IMR-90 (cell line): ENCODE data around the gene CD3E. TPM values are rescaled to one million over a fixed set of nuclear protein-coding genes. Genes with fewer than 3 reads are reported as not detected.

Experiments used
- ATAC-seq: fragments of 200-7000 bp; cut with Tn5 transposase; 2 replicates; pipeline ENCODE4 v1.9.1; 2020; ENCODE audit warnings: low read depth, mild to moderate bottlenecking, moderate library complexity
- BruUV-seq: library from RNA; stranded (reverse); fragments of 400-500 nt; replicated peaks from 2 replicates; lab custom pipeline; 2021; lab: Mats Ljungman, UMichigan
- CTCF ChIA-PET: fragments of 300-600 bp; formaldehyde crosslinking; extraction: SDS; loops from one replicate; lab custom pipeline; 2021; ENCODE audit warnings: antibody characterized with exemption; lab: Yijun Ruan, JAX
- POLR2A ChIA-PET: fragments of 300-600 bp; sonication (Branson Sonifier 250); formaldehyde crosslinking; loops from one replicate; lab custom pipeline; 2022; ENCODE audit warnings: antibody characterized with exemption; ENCODE audit not compliant: unreplicated experiment; lab: Charles Lee
- DNase-seq: peaks from one replicate; pipeline ENCODE4 v3.0.0; 2013
- H2AFZ ChIP-seq: replicated peaks from 2 replicates; pipeline ENCODE3; 2013; ENCODE audit warnings: low read length, mild to moderate bottlenecking; ENCODE audit not compliant: poor library complexity
- H2AK5ac ChIP-seq: 2 replicates; pipeline ENCODE4 v1.6.1; 2013; ENCODE audit warnings: low read depth, low read length, inconsistent platforms
- H2AK9ac ChIP-seq: replicated peaks from 2 replicates; pipeline ENCODE3; 2013; ENCODE audit warnings: mild to moderate bottlenecking, low read depth, low read length, moderate library complexity; ENCODE audit not compliant: poor library complexity
- H2BK120ac ChIP-seq: 2 replicates; pipeline ENCODE4 v1.6.1; 2013; ENCODE audit warnings: low read depth, low read length, inconsistent platforms
- H2BK15ac ChIP-seq: 3 replicates; pipeline ENCODE4 v1.6.1; 2013; ENCODE audit warnings: low read depth, low read length, inconsistent platforms
- H2BK20ac ChIP-seq: 2 replicates; pipeline ENCODE4 v1.6.1; 2013; ENCODE audit warnings: low read depth, mild to moderate bottlenecking, inconsistent platforms, low read length, moderate library complexity
- H2BK5ac ChIP-seq: 2 replicates; pipeline ENCODE4 v1.6.1; 2013; ENCODE audit warnings: mild to moderate bottlenecking, low read depth, low read length, inconsistent platforms; ENCODE audit not compliant: poor library complexity, severe bottlenecking
- H3K14ac ChIP-seq: replicated peaks from 2 replicates; pipeline ENCODE4 v1.6.1; 2013; ENCODE audit warnings: low read depth, low read length, inconsistent platforms
- H3K18ac ChIP-seq: 2 replicates; pipeline ENCODE4 v1.6.1; 2013; ENCODE audit warnings: low read depth, low read length, control low read depth
- H3K23ac ChIP-seq: 2 replicates; pipeline ENCODE4 v1.6.1; 2013; ENCODE audit warnings: low read depth, low read length, inconsistent platforms
- H3K27ac ChIP-seq: 2 replicates; pipeline ENCODE4 v1.5.1; 2013; ENCODE audit warnings: mild to moderate bottlenecking, control low read depth, low read length; ENCODE audit not compliant: insufficient read depth
- H3K27me3 ChIP-seq: 2 replicates; pipeline ENCODE4 v1.6.1; 2013; ENCODE audit warnings: low read length; ENCODE audit not compliant: control insufficient read depth, insufficient read depth
- H3K36me3 ChIP-seq: 2 replicates; pipeline ENCODE4 v1.6.1; 2013; ENCODE audit warnings: low read length, mixed read lengths; ENCODE audit not compliant: control insufficient read depth, insufficient read depth
- H3K4ac ChIP-seq: 2 replicates; pipeline ENCODE4 v1.6.1; 2013; ENCODE audit warnings: low read depth, low read length, inconsistent platforms
- H3K4me1 ChIP-seq: 2 replicates; pipeline ENCODE4 v1.6.1; 2013; ENCODE audit warnings: low read length, mixed read lengths; ENCODE audit not compliant: control insufficient read depth, insufficient read depth
- H3K4me2 ChIP-seq: 2 replicates; pipeline ENCODE4 v1.6.1; 2013; ENCODE audit warnings: low read depth, mild to moderate bottlenecking, control low read depth, low read length, moderate library complexity
- H3K4me3 ChIP-seq: 2 replicates; pipeline ENCODE4 v1.5.1; 2013; ENCODE audit warnings: low read depth, mild to moderate bottlenecking, control low read depth, low read length, moderate library complexity; ENCODE audit not compliant: insufficient read depth
- H3K56ac ChIP-seq: 2 replicates; pipeline ENCODE4 v1.6.1; 2013; ENCODE audit warnings: low read length, inconsistent platforms; ENCODE audit not compliant: insufficient read depth; ENCODE audit errors: extremely low read depth
- H3K79me1 ChIP-seq, 2 experiments: 2 replicates each; pipeline ENCODE4 v1.6.1; 2013; ENCODE audit warnings: low read length in 2 of 2, inconsistent platforms in 1 of 2, low read depth in 1 of 2
- H3K9ac ChIP-seq: 2 replicates; pipeline ENCODE4 v1.6.1; 2013; ENCODE audit warnings: low read depth, low read length, control low read depth
- H3K9me1 ChIP-seq: 2 replicates; pipeline ENCODE4 v1.6.1; 2013; ENCODE audit warnings: low read length, inconsistent platforms; ENCODE audit not compliant: insufficient read depth
- H3K9me3 ChIP-seq: 2 replicates; pipeline ENCODE4 v1.6.1; 2013; ENCODE audit warnings: low read length; ENCODE audit not compliant: control insufficient read depth, insufficient read depth
- H4K20me1 ChIP-seq: 2 replicates; pipeline ENCODE4 v1.6.1; 2013; ENCODE audit warnings: low read length, inconsistent platforms; ENCODE audit not compliant: insufficient read depth
- H4K5ac ChIP-seq: 2 replicates; pipeline ENCODE4 v1.6.1; 2013; ENCODE audit warnings: mild to moderate bottlenecking, low read depth, low read length, control low read depth
- H4K8ac ChIP-seq, 2 experiments: 2 replicates each; pipeline ENCODE4 v1.6.1; 2013; ENCODE audit warnings: low read depth in 2 of 2, low read length in 2 of 2, control low read depth in 1 of 2, inconsistent platforms in 1 of 2
- H4K91ac ChIP-seq: 2 replicates; pipeline ENCODE4 v1.6.1; 2013; ENCODE audit warnings: low read depth, low read length, inconsistent platforms; ENCODE audit not compliant: insufficient read depth
- BHLHE40 ChIP-seq: fragments of 150-350 bp; IDR thresholded peaks from 2 replicates; pipeline ENCODE4 v1.6.1; 2016; ENCODE audit warnings: mild to moderate bottlenecking, low read depth, low read length
- CEBPB ChIP-seq: IDR thresholded peaks from 2 replicates; pipeline ENCODE4 v1.6.1; 2012; ENCODE audit warnings: low read depth, low read length, improper control_type of control experiment
- CHD1 ChIP-seq: IDR thresholded peaks from 2 replicates; pipeline ENCODE4 v1.6.1; 2012; ENCODE audit warnings: low read depth, low read length, improper control_type of control experiment
- CTCF ChIP-seq: conservative IDR thresholded peaks from 2 replicates; pipeline ENCODE4 v1.5.1; 2012; ENCODE audit warnings: mild to moderate bottlenecking, low read depth, low read length, improper control_type of control experiment
- MAFK ChIP-seq: IDR thresholded peaks from 2 replicates; pipeline ENCODE4 v1.6.1; 2012; ENCODE audit warnings: low read depth, low read length, improper control_type of control experiment
- MAZ ChIP-seq: IDR thresholded peaks from 2 replicates; pipeline ENCODE4 v1.6.1; 2012; ENCODE audit warnings: low read depth, mild to moderate bottlenecking, low read length, improper control_type of control experiment, moderate library complexity, borderline replicate concordance
- MXI1 ChIP-seq: IDR thresholded peaks from 2 replicates; pipeline ENCODE4 v1.6.1; 2012; ENCODE audit warnings: low read depth, mild to moderate bottlenecking, low read length, moderate library complexity, borderline replicate concordance
- NFE2L2 ChIP-seq: fragments of 150-350 bp; IDR thresholded peaks from 2 replicates; pipeline ENCODE4 v1.6.1; 2016; ENCODE audit warnings: low read depth, mild to moderate bottlenecking, low read length
- POLR2A ChIP-seq: IDR thresholded peaks from 2 replicates; pipeline ENCODE4 v1.6.1; 2012; ENCODE audit warnings: mild to moderate bottlenecking, low read depth, low read length
- RCOR1 ChIP-seq: IDR thresholded peaks from 2 replicates; pipeline ENCODE4 v1.6.1; 2012; ENCODE audit warnings: mild to moderate bottlenecking, low read length, improper control_type of control experiment; ENCODE audit not compliant: insufficient replicate concordance
- RFX5 ChIP-seq: IDR thresholded peaks from 2 replicates; pipeline ENCODE4 v1.8.0; 2012; ENCODE audit warnings: low read depth, mild to moderate bottlenecking, low read length, moderate library complexity
- SMC3 ChIP-seq: fragments of 150-350 bp; IDR thresholded peaks from 2 replicates; pipeline ENCODE4 v1.6.1; 2016; ENCODE audit warnings: low read depth, mild to moderate bottlenecking, antibody characterized with exemption, low read length, moderate library complexity
- USF2 ChIP-seq: fragments of 150-350 bp; IDR thresholded peaks from 2 replicates; pipeline ENCODE4 v1.6.1; 2017; ENCODE audit warnings: mild to moderate bottlenecking, antibody characterized with exemption, low read length, low read depth
- WGBS, 2 experiments: methylation state at CpG; one replicate each; pipeline versions ENCODE4 v1.1.5 to v1.1.7; 2013; ENCODE audit warnings: missing lambda C conversion rate in 2 of 2; ENCODE audit not compliant: insufficient read length in 1 of 2; ENCODE audit errors: extremely low coverage in 2 of 2; 5-methylcytosine and 5-hydroxymethylcytosine counted together
- dilution Hi-C: fragments of 300-500 bp; cut with HindIII; formaldehyde crosslinking; loops from one replicate; pipeline ENCODE4 v1.14.3; 2018; ENCODE audit warnings: low sequenced_read_pairs; ENCODE audit not compliant: unreplicated experiment
- in situ Hi-C: fragments of 300-500 bp; cut with MboI; formaldehyde crosslinking; loops from 3 replicates; pipeline ENCODE4 v1.14.3; 2019; ENCODE audit warnings: low sequenced_read_pairs, inconsistent platforms, mixed read lengths
- intact Hi-C: fragments of 100-400 bp; cut with micrococcal nuclease; formaldehyde crosslinking; loops from 2 replicates; pipeline ENCODE4 v1.10.0; 2022
- polyA plus RNA-seq, 3 experiments: library from polyadenylated mRNA; depleted of rRNA; stranded (reverse); fragments of >200 nt; gene quantifications; 2 replicates each; pipeline ENCODE4 v1.2.3, GENCODE V29; 2012; ENCODE audit warnings: low replicate concordance in 1 of 3
- total RNA-seq: library from RNA; depleted of rRNA; stranded (reverse); fragments of >200 nt; gene quantifications from 2 replicates; pipeline ENCODE4 v1.2.3, GENCODE V29; 2012

Gene CD3E
- total and polyA plus RNA-seq, 2 of the 4 experiments (the other 2 are of a cell fraction): not detected

- H3K4ac ChIP-seq: peak within 1 kb of the TSS; percentile 92
- ATAC-seq (peak; percentile 88), DNase-seq (peak; percentile 93)
- H3K14ac ChIP-seq: peak within 1 kb of the TSS; percentile 94
- H4K91ac ChIP-seq: peak within 1 kb of the TSS; percentile 86
- H2BK20ac ChIP-seq: peak within 1 kb of the TSS; percentile 8; the same call in 1 of the 2 replicates
- 0 out of 2 replicates have a peak within 1 kb of the TSS, but pooled peaks have one; percentile 30 for H2BK120ac ChIP-seq
- H3K18ac ChIP-seq: peak within 1 kb of the TSS; percentile 59
- no peaks in the 10 kb centered on the region; the same call in 1 of the 2 replicates for H3K36me3 ChIP-seq
- peak within 1 kb of the TSS; percentile 67 for H2BK5ac ChIP-seq
- WGBS, 2 experiments: 0% methylated on average over 4 of the region's 33 CpGs; no CpG with 5 or more reads in 1 of the 2 experiments
- in situ Hi-C loops: loop anchor here (10.0 to 25.0 kb wide), 2 partner anchors 215 to 997 kb away; no protein-coding TSS in a partner anchor
- dilution Hi-C loops: no loop called here
- peak within 1 kb of the TSS; percentile 51; the same call in 2 of the 3 replicates for H2BK15ac ChIP-seq
- BruUV-seq: no TSS peak
- peak within 1 kb of the TSS; percentile 41; the same call in 1 of the 2 replicates for H2AK5ac ChIP-seq
- peak within 1 kb of the TSS; percentile 100 for H3K4me2 ChIP-seq
- peak within 1 kb of the TSS; percentile 75 for H3K27ac ChIP-seq
- H2AK9ac ChIP-seq: peak within 1 kb of the TSS; percentile 94
- H3K4me1 ChIP-seq: peaks cover 2% of the 10 kb centered on the region; the same call in 1 of the 2 replicates
- peak within 1 kb of the TSS; percentile 78 for H3K4me3 ChIP-seq
- no peaks in the 10 kb centered on the region for H3K27me3 ChIP-seq
- 0 out of 2 replicates have a peak, but pooled peaks cover 2% of the 10 kb centered on the region for H3K9me3 ChIP-seq
- ChIA-PET CTCF (no interaction called here), POLR2A (interaction anchor here (0.6 kb wide), 2 partner anchors 8 to 74 kb away, joined by 3 read pairs; no protein-coding TSS in a partner anchor)
- intact Hi-C loops: no loop called here
- peaks cover 2% of the 10 kb centered on the region; the same call in 1 of the 2 replicates for H3K9me1 ChIP-seq
- peak within 1 kb of the TSS; percentile 94 for H3K23ac ChIP-seq
- H2AFZ ChIP-seq: peak within 1 kb of the TSS; percentile 99
- H4K20me1 ChIP-seq: peaks cover 3% of the 10 kb centered on the region; the same call in 1 of the 2 replicates
- peak within 1 kb of the TSS; percentile 97 for H3K9ac ChIP-seq
- peak within 1 kb of the TSS; percentile 98 for H4K5ac ChIP-seq
- H3K79me1 ChIP-seq: peaks cover 24 to 35% of the 10 kb centered on the region in 2 experiments
- peak within 1 kb of the TSS; percentile 95 to 96 for H4K8ac ChIP-seq
- H3K56ac ChIP-seq: peak within 1 kb of the TSS; percentile 86
- peak; percentile 80 for TF ChIP-seq POLR2A
- no peak for TF ChIP-seq CTCF
- peak; percentile 90 for TF ChIP-seq CEBPB
- 0 out of 2 replicates have a peak, but pooled peaks have one; percentile 46 for TF ChIP-seq RFX5
- peak; percentile 60 for TF ChIP-seq USF2
- no peak for TF ChIP-seq BHLHE40
- TF ChIP-seq MAFK: no peak
- TF ChIP-seq CHD1: no peak
- 0 out of 2 replicates have a peak, but pooled peaks have one; percentile 17 for TF ChIP-seq NFE2L2
- TF ChIP-seq RCOR1: no peak
- no peak for TF ChIP-seq SMC3
- TF ChIP-seq MXI1: peak; percentile 35; the same call in 1 of the 2 replicates
- peak; percentile 57; the same call in 1 of the 2 replicates for TF ChIP-seq MAZ
These were observed 54.9 kb downstream of the CD3E start, which contains the start of gene UBE4A for GRCh38 chr11:118359295-118359958. TSS of gene UBE4A (plus strand) at chr11:118359600. CDS start at chr11:118365081, 5,481 bp downstream.
